IPS-18a (cell line): ENCODE measurements around the gene PDSS2.

ENCODE experiments used
- H3K27ac ChIP-seq: one replicate; pipeline ENCODE4 v1.5.1; 2013; ENCODE audit warnings: low read length
- H3K27me3 ChIP-seq: one replicate; pipeline ENCODE4 v1.6.1; 2013; ENCODE audit warnings: mild to moderate bottlenecking, low read length; ENCODE audit not compliant: control insufficient read depth, insufficient read depth
- H3K36me3 ChIP-seq: one replicate; pipeline ENCODE4 v1.6.1; 2013; ENCODE audit warnings: low read depth, low read length; ENCODE audit not compliant: control insufficient read depth
- H3K4me1 ChIP-seq: one replicate; pipeline ENCODE4 v1.6.1; 2013; ENCODE audit warnings: low read depth, low read length; ENCODE audit not compliant: control insufficient read depth
- H3K4me3 ChIP-seq: one replicate; pipeline ENCODE4 v1.5.1; 2013; ENCODE audit warnings: low read length
- H3K9ac ChIP-seq: one replicate; pipeline ENCODE4 v1.6.1; 2013; ENCODE audit warnings: mild to moderate bottlenecking, low read length, moderate library complexity
- H3K9me3 ChIP-seq: one replicate; pipeline ENCODE4 v1.6.1; 2013; ENCODE audit warnings: low read depth, low read length; ENCODE audit not compliant: control insufficient read depth

Gene PDSS2

GRCh38 chr6:107330168-107330567 lies 129.2 kb downstream of the PDSS2 start:
- Histone ChIP-seq H3K36me3 (no peaks in the 10 kb centered on the region), H3K4me1 (no peaks in the 10 kb centered on the region), H3K9ac (no peak overlapping the region), H3K4me3 (no peak overlapping the region), H3K9me3 (no peaks in the 10 kb centered on the region), H3K27me3 (no peaks in the 10 kb centered on the region), H3K27ac (no peak overlapping the region)

GRCh38 chr6:107329063-107329860 lies 130.1 kb downstream of the PDSS2 start:
- no peak overlapping the region for H3K9ac ChIP-seq

GRCh38 chr6:107328081-107328480 lies 131.3 kb downstream of the PDSS2 start:
- Histone ChIP-seq H3K4me1 (no peaks in the 10 kb centered on the region), H3K9me3 (no peaks in the 10 kb centered on the region), H3K36me3 (no peaks in the 10 kb centered on the region), H3K27ac (no peak overlapping the region), H3K4me3 (no peak overlapping the region), H3K27me3 (no peaks in the 10 kb centered on the region), H3K9ac (no peak overlapping the region)

More at GRCh38 chr6:107329063-107329860, 130.1 kb downstream of the PDSS2 start:
- no peaks in the 10 kb centered on the region for H3K27me3 ChIP-seq
- H3K4me1 ChIP-seq = no peaks in the 10 kb centered on the region
- no peaks in the 10 kb centered on the region for H3K9me3 ChIP-seq
- H3K36me3 ChIP-seq = no peaks in the 10 kb centered on the region
- no peak overlapping the region for H3K4me3 ChIP-seq
- H3K27ac ChIP-seq = no peak overlapping the region

- no peaks in the 10 kb centered on the region for H3K36me3 ChIP-seq
- H3K4me1 ChIP-seq = no peaks in the 10 kb centered on the region
- H3K9me3 ChIP-seq = no peaks in the 10 kb centered on the region
- H3K4me3 ChIP-seq = no peak overlapping the region
- H3K9ac ChIP-seq = no peak overlapping the region
- no peak overlapping the region for H3K27ac ChIP-seq
- no peaks in the 10 kb centered on the region for H3K27me3 ChIP-seq
Measured at GRCh38 chr6:107323133-107323785, 136.1 kb downstream of the PDSS2 start.

GRCh38 chr6:107321793-107322192 lies 137.6 kb downstream of the PDSS2 start:
- no peaks in the 10 kb centered on the region for H3K4me1 ChIP-seq
- no peak overlapping the region for H3K27ac ChIP-seq
- H3K9ac ChIP-seq = no peak overlapping the region
- no peaks in the 10 kb centered on the region for H3K27me3 ChIP-seq
- H3K36me3 ChIP-seq = no peaks in the 10 kb centered on the region
- no peaks in the 10 kb centered on the region for H3K9me3 ChIP-seq
- H3K4me3 ChIP-seq = no peak overlapping the region

GRCh38 chr6:107319906-107320530 lies 139.3 kb downstream of the PDSS2 start:
- Histone ChIP-seq H3K4me3 (no peak overlapping the region), H3K27ac (no peak overlapping the region), H3K27me3 (no peaks in the 10 kb centered on the region), H3K9ac (no peak overlapping the region), H3K4me1 (no peaks in the 10 kb centered on the region), H3K9me3 (no peaks in the 10 kb centered on the region), H3K36me3 (no peaks in the 10 kb centered on the region)

- H3K9me3 ChIP-seq = no peaks in the 10 kb centered on the region
- H3K4me1 ChIP-seq = no peaks in the 10 kb centered on the region
- H3K27me3 ChIP-seq = no peaks in the 10 kb centered on the region
- H3K9ac ChIP-seq = no peak overlapping the region
- H3K27ac ChIP-seq = no peak overlapping the region
- no peak overlapping the region for H3K4me3 ChIP-seq
- H3K36me3 ChIP-seq = no peaks in the 10 kb centered on the region
Measured at GRCh38 chr6:107318100-107318736, 141.1 kb downstream of the PDSS2 start.

GRCh38 chr6:107315114-107315513 lies 144.2 kb downstream of the PDSS2 start:
- no peaks in the 10 kb centered on the region for H3K9me3 ChIP-seq
- no peaks in the 10 kb centered on the region for H3K4me1 ChIP-seq
- no peak overlapping the region for H3K4me3 ChIP-seq
- no peaks in the 10 kb centered on the region for H3K27me3 ChIP-seq
- H3K36me3 ChIP-seq = no peaks in the 10 kb centered on the region
- H3K27ac ChIP-seq = no peak overlapping the region
- H3K9ac ChIP-seq = no peak overlapping the region

- Histone ChIP-seq H3K9ac (no peak overlapping the region), H3K4me1 (no peaks in the 10 kb centered on the region), H3K27me3 (no peaks in the 10 kb centered on the region), H3K36me3 (no peaks in the 10 kb centered on the region), H3K4me3 (no peak overlapping the region), H3K27ac (no peak overlapping the region), H3K9me3 (no peaks in the 10 kb centered on the region)
Measured at GRCh38 chr6:107314531-107314939, 144.8 kb downstream of the PDSS2 start.

- no peaks in the 10 kb centered on the region for H3K9me3 ChIP-seq
- no peaks in the 10 kb centered on the region for H3K4me1 ChIP-seq
- H3K27ac ChIP-seq = no peak overlapping the region
- no peak overlapping the region for H3K9ac ChIP-seq
- no peak overlapping the region for H3K4me3 ChIP-seq
- H3K27me3 ChIP-seq = no peaks in the 10 kb centered on the region
- H3K36me3 ChIP-seq = no peaks in the 10 kb centered on the region
Measured at GRCh38 chr6:107313776-107314175, 145.6 kb downstream of the PDSS2 start.

- H3K27me3 ChIP-seq = no peaks in the 10 kb centered on the region
- no peaks in the 10 kb centered on the region for H3K9me3 ChIP-seq
- H3K9ac ChIP-seq = no peak overlapping the region
- no peak overlapping the region for H3K4me3 ChIP-seq
- no peaks in the 10 kb centered on the region for H3K4me1 ChIP-seq
- H3K36me3 ChIP-seq = no peaks in the 10 kb centered on the region
- no peak overlapping the region for H3K27ac ChIP-seq
Measured at GRCh38 chr6:107310362-107310761, 149.0 kb downstream of the PDSS2 start.
